ENCODE results near the gene BANK1. TPM values are rescaled to one million over a fixed set of nuclear protein-coding genes. Genes with fewer than 3 reads are reported as not detected.

Gene BANK1
- total RNA-seq, 1 donor from 2014 or later = 0.14 TPM

DNA sequence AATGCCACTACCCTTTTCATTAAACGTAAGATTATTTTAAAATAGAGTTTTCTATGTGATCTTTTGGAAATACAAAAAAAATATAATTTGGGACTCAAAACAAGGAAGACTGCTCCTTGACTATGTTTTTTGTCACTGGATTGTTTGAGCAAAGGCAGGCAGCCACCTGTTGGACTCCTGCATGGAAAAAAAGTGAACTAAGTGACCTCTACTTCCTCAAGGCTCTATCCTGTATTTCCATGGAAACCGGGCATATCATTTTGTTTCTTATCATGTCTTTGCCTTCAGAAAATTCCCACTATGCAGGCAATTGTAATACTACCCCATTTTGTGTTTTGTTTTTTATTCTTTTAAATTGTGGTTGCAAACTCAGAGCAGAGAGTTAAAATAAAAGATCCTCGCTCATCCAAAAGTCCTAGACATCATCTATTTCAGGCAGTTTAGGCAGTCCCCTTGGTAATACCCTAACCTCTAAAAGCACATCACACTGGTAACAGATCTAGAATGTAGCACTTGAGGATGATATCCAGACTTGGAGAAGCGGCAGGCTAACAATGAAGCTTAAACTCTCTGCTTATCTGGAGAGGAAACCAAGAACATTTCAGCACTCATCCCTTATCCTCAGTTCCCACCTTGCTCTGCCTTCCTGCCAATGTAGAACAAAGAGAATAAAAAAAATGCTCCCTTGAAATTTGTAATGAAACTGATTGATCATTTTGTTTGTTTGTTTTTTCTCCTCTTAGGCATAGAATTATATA is 165.7 kb downstream of the BANK1 start:
- no peak for DNase-seq (ENCODE audit: low spot score)
- intact Hi-C loops (cut with micrococcal nuclease) = no loop called here
- Mint-ChIP-seq H3K4me1 (ENCODE audit: low read depth) (no peaks in the 10 kb centered on the region), H3K9me3 (no peaks in the 10 kb centered on the region), H3K27ac (no peak overlapping the region), H3K27me3 (ENCODE audit: low read depth) (no peaks in the 10 kb centered on the region), H3K4me3 (ENCODE audit: low read depth) (no peak overlapping the region), H3K36me3 (ENCODE audit: low read depth) (no peaks in the 10 kb centered on the region)

DNA sequence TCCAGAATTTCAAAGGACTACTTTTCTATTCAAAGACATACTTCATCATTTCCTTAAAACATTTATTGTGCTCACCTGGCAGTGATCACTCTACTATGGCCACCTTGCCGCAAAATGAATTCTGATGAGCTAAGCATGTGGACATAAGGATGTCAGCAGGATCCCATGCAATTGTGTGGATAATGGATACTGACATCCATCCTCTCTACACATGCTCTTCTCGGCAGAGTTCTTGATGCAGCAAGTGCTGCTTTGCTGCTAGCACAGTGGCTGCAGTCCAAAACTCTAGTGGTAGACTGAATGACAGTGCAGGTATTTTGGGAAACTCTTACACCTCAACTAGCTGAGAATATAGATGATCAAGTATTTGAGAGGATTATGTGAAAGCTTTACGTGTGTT is 168.0 kb downstream of the BANK1 start:
- no peaks in the 10 kb centered on the region for H3K36me3 Mint-ChIP-seq (ENCODE audit: low read depth)
- no peaks in the 10 kb centered on the region for H3K27me3 Mint-ChIP-seq (ENCODE audit: low read depth)
- intact Hi-C loops (cut with micrococcal nuclease) = no loop called here
- no peaks in the 10 kb centered on the region for H3K4me1 Mint-ChIP-seq (ENCODE audit: low read depth)
- no peak overlapping the region for H3K27ac Mint-ChIP-seq
- no peak overlapping the region for H3K4me3 Mint-ChIP-seq (ENCODE audit: low read depth)
- DNase-seq (ENCODE audit: low spot score) = no peak
- H3K9me3 Mint-ChIP-seq = no peaks in the 10 kb centered on the region

DNA sequence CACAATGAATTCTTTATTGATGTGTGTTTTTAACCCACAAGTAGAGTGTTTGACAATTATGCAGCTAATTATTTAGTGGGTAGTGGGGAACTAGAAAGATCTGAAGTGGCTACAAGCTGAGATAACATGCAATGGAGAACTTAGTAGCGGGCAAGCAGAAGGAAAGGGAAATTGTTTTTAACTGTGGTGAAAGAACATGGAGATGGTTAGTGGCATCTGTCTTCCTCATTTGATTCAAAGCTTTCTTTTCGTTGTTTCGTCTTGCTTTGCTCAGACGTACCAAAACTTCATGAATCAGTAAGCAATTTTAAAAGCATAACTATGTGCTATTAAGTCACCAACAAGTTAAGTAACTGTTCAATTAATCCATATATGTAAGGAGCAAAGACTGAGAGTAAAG is 169.9 kb downstream of the BANK1 start:
- Mint-ChIP-seq H3K4me1 (ENCODE audit: low read depth) (no peaks in the 10 kb centered on the region), H3K4me3 (ENCODE audit: low read depth) (no peak overlapping the region), H3K27ac (no peak overlapping the region), H3K27me3 (ENCODE audit: low read depth) (no peaks in the 10 kb centered on the region), H3K36me3 (ENCODE audit: low read depth) (no peaks in the 10 kb centered on the region), H3K9me3 (no peaks in the 10 kb centered on the region)
- no peak for DNase-seq (ENCODE audit: low spot score)
- intact Hi-C loops (cut with micrococcal nuclease) = no loop called here

DNA sequence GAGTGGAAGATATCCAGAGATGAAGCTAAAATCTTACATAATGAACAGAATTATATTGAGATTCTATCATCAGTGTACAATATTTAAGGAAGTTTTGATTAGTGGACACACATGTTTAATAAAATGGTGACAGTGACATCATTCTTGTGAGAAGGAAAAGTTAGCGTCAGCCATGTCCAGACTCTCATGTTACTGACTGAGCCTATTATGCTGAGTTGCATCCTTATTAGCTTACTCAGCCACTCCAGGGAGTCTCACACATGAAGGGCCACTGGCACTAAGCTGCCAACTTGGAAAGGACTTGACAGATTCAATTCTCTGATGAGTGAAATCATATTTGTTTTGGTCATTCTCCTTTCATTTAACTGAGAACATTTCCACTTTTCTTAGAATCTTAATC is 170.6 kb downstream of the BANK1 start:
- Mint-ChIP-seq H3K36me3 (ENCODE audit: low read depth) (no peaks in the 10 kb centered on the region), H3K27ac (no peak overlapping the region), H3K27me3 (ENCODE audit: low read depth) (no peaks in the 10 kb centered on the region), H3K9me3 (no peaks in the 10 kb centered on the region), H3K4me1 (ENCODE audit: low read depth) (no peaks in the 10 kb centered on the region), H3K4me3 (ENCODE audit: low read depth) (no peak overlapping the region)
- no peak for DNase-seq (ENCODE audit: low spot score)
- intact Hi-C loops (cut with micrococcal nuclease) = no loop called here

DNA sequence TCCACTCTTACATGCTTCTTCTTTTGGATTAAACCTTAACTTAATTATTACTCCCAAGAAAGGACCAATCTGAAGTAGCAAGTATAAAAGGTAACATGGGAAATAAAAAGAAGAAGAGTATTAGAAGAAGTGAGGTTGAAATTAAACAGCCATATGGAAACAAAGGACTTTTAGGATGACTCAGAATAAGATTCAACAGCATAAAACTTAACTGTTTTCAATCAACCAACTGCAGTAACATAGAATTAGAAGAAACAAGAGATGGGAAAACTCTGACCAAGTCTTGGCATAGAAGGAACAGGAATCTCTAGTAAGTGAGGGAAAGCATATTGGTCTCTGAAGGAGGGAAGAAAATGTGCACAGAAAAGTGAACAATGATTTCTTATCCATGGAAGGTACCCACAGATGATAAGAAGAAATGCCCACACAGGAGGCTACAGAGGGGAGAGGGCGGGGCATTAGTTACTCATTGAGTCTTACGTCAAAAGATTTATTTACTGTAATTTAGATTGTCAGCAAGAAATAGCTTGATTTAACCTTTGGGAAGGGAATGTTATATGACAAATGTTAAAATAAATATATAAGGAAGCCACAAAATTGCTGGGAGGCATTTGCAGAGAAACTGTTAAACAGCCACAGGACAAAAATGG is 177.3 kb downstream of the BANK1 start:
- Mint-ChIP-seq H3K27me3 (ENCODE audit: low read depth) (no peaks in the 10 kb centered on the region), H3K9me3 (no peaks in the 10 kb centered on the region), H3K4me1 (ENCODE audit: low read depth) (no peaks in the 10 kb centered on the region), H3K36me3 (ENCODE audit: low read depth) (no peaks in the 10 kb centered on the region), H3K4me3 (ENCODE audit: low read depth) (no peak overlapping the region), H3K27ac (no peak overlapping the region)
- intact Hi-C loops (cut with micrococcal nuclease) = loop anchor here (5.0 kb wide), 1 partner anchor 84 kb away; no protein-coding TSS in a partner anchor
- DNase-seq (ENCODE audit: low spot score) = no peak

DNA sequence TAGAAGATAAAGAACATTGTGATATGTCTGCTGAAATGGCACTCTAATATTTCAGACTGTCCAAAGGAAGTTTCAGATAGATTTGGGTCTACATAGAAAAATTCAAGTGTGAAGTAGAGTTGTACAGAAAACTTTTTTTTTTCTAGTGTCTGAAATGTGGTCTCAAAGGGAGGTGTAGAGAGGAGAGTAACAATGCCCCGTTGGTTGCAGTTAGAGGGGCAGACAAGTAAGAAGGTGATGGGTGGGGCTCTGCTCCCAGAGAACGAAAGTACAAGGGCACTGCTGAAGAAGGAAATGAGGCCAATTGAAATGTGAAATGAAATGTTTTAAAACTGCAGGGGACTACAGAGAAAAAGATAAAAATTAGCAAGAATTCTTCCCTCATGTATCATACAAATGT is 177.8 kb downstream of the BANK1 start:
- Mint-ChIP-seq H3K9me3 (no peaks in the 10 kb centered on the region), H3K27me3 (ENCODE audit: low read depth) (no peaks in the 10 kb centered on the region), H3K4me1 (ENCODE audit: low read depth) (no peaks in the 10 kb centered on the region), H3K27ac (no peak overlapping the region), H3K36me3 (ENCODE audit: low read depth) (no peaks in the 10 kb centered on the region), H3K4me3 (ENCODE audit: low read depth) (no peak overlapping the region)
- DNase-seq (ENCODE audit: low spot score) = no peak
- intact Hi-C loops (cut with micrococcal nuclease) = loop anchor here (5.0 kb wide), 1 partner anchor 84 kb away; no protein-coding TSS in a partner anchor

DNA sequence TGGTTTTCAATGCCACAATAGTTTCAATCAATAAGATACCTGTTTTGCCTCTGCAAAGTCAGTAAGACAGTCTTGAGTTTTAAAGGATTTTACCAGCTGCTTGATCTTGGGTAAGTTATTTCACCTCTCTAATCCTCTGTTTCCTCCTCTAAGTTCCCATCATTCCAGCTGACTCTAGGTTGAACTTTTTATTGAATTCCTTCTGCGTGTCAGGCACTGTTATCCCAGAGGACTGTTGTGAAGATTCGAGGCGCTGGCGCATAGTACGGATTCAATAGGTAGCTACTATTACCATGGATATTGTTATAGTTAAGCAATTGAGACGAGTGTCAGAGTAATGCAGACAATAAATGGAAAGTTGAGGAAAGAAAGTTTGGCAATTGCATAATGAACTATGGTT is 179.4 kb downstream of the BANK1 start:
- intact Hi-C loops (cut with micrococcal nuclease) = loop anchor here (5.0 kb wide), 1 partner anchor 82 kb away; no protein-coding TSS in a partner anchor
- H3K4me3 Mint-ChIP-seq (ENCODE audit: low read depth) = no peak overlapping the region
- no peak overlapping the region for H3K27ac Mint-ChIP-seq
- H3K4me1 Mint-ChIP-seq (ENCODE audit: low read depth) = no peaks in the 10 kb centered on the region
- DNase-seq (ENCODE audit: low spot score) = no peak
- H3K9me3 Mint-ChIP-seq = no peaks in the 10 kb centered on the region
- no peaks in the 10 kb centered on the region for H3K36me3 Mint-ChIP-seq (ENCODE audit: low read depth)
- no peaks in the 10 kb centered on the region for H3K27me3 Mint-ChIP-seq (ENCODE audit: low read depth)

DNA sequence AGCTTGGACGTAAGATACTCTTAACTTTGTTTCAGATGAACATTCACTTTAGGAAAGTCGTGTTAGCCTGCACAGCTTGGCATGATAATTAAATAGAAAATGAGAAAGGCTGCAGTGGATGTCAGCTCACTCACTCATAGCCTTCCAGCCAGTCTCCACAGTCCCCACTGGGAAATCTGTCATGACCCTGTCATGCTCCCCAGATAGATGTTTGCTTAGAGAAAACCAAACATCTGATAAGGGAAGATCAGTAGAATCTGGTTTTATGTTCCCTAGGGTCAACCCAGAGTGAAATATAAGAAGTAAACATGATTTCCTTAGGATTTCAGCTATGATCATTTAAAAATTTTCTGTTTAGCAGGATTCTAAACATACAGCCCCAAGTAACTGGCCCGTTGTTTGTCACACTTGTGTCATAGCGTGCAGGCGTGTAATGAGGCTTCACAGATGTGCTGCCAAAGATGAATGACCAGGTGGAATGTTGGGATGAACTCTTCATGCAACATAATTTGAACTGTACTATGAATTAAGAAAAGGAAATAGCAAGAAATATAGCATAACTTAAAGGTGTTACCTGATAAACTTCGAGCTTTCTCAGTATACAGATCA is 180.1 kb downstream of the BANK1 start:
- Mint-ChIP-seq H3K4me1 (ENCODE audit: low read depth) (no peaks in the 10 kb centered on the region), H3K36me3 (ENCODE audit: low read depth) (no peaks in the 10 kb centered on the region), H3K27ac (no peak overlapping the region), H3K27me3 (ENCODE audit: low read depth) (no peaks in the 10 kb centered on the region), H3K4me3 (ENCODE audit: low read depth) (no peak overlapping the region), H3K9me3 (no peaks in the 10 kb centered on the region)
- no peak for DNase-seq (ENCODE audit: low spot score)
- intact Hi-C loops (cut with micrococcal nuclease) = no loop called here

DNA sequence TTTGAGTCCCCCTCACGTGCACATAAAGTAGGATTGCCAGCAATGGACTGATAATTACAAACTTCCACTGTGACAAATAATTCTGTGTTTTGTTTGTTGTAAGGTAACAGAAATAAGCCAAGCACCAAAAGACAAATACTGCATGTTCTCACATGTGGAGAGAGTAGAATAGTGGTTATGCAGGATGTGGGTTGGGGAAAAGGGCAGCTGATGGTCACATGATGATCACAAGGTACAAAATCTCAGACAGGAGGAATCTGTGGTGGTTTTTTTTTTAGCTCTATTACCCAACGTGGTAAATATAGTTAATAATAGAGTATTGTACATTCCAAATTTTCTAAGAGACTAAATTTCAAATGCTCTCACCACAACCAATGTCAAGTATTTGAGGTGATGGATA is 182.3 kb downstream of the BANK1 start:
- no peak overlapping the region for H3K27ac Mint-ChIP-seq
- H3K9me3 Mint-ChIP-seq = no peaks in the 10 kb centered on the region
- DNase-seq (ENCODE audit: low spot score) = no peak
- H3K4me3 Mint-ChIP-seq (ENCODE audit: low read depth) = no peak overlapping the region
- H3K4me1 Mint-ChIP-seq (ENCODE audit: low read depth) = no peaks in the 10 kb centered on the region
- intact Hi-C loops (cut with micrococcal nuclease) = no loop called here
- H3K27me3 Mint-ChIP-seq (ENCODE audit: low read depth) = no peaks in the 10 kb centered on the region
- no peaks in the 10 kb centered on the region for H3K36me3 Mint-ChIP-seq (ENCODE audit: low read depth)

DNA sequence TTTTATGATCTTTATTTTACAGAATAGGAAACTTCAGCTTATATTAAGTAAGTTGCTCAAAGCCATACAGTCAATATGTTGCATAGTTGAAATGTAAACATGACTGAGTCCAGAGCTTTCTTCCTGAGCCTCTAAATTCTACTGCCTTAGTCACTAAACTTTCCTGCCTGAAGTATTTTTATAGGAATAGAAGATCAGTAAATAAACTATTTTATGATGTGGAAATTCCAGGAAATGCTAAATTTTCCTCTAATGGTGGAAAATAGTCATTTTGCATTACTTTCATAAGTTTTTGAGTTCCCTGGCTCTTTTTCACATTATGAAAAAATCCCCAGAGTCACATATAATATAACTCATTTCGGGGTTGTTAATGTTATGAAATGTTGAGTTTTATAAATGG is 182.8 kb downstream of the BANK1 start:
- Mint-ChIP-seq H3K9me3 (no peaks in the 10 kb centered on the region), H3K27me3 (ENCODE audit: low read depth) (no peaks in the 10 kb centered on the region), H3K4me1 (ENCODE audit: low read depth) (no peaks in the 10 kb centered on the region), H3K27ac (no peak overlapping the region), H3K36me3 (ENCODE audit: low read depth) (no peaks in the 10 kb centered on the region), H3K4me3 (ENCODE audit: low read depth) (no peak overlapping the region)
- DNase-seq (ENCODE audit: low spot score) = no peak
- intact Hi-C loops (cut with micrococcal nuclease) = no loop called here

DNA sequence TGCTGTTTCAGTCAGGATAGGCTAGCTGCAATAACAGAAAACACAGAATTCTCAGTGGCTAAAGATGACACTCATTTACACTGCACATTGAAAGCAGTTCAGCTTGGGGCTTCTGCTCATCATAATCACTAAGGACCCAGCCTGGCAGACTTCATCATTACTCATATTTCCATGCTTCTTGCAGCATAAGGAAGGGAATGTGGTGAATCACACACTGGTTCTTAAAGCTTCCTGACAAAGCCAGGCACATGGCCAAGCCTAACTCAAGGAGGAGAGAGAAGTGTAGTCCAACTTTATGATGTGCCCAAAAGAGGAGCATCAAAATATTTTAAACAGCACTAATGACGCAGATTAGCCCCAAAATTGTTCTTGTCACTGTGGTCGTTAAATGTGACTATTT is 186.5 kb downstream of the BANK1 start:
- no peak for DNase-seq (ENCODE audit: low spot score)
- intact Hi-C loops (cut with micrococcal nuclease) = no loop called here
- Mint-ChIP-seq H3K4me3 (ENCODE audit: low read depth) (no peak overlapping the region), H3K27ac (no peak overlapping the region), H3K27me3 (ENCODE audit: low read depth) (no peaks in the 10 kb centered on the region), H3K9me3 (no peaks in the 10 kb centered on the region), H3K4me1 (ENCODE audit: low read depth) (no peaks in the 10 kb centered on the region), H3K36me3 (ENCODE audit: low read depth) (no peaks in the 10 kb centered on the region)

DNA sequence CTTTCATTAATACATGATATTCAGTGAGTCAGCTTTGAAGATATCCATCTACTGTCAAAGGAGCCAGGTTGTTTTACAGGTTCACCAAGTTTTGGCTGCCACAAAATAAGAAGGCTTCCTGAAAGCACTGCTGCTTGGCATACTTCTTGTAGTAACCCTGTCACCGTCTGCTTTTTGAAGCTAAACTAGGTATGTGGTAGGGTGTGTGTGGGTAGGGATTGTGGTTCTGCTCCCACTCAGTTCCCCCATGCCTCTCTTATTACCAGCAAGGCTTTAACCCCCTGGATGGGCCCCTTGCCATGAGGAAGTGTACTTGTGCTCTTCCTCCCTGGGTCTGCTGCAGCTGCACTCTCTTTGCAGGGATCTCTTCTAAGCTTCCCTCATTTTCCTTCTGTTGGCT is 191.2 kb downstream of the BANK1 start:
- no peak overlapping the region for H3K27ac Mint-ChIP-seq
- H3K36me3 Mint-ChIP-seq (ENCODE audit: low read depth) = no peaks in the 10 kb centered on the region
- no peak for DNase-seq (ENCODE audit: low spot score)
- H3K4me1 Mint-ChIP-seq (ENCODE audit: low read depth) = no peaks in the 10 kb centered on the region
- intact Hi-C loops (cut with micrococcal nuclease) = no loop called here
- no peak overlapping the region for H3K4me3 Mint-ChIP-seq (ENCODE audit: low read depth)
- H3K27me3 Mint-ChIP-seq (ENCODE audit: low read depth) = peaks cover 5% of the 10 kb centered on the region
- H3K9me3 Mint-ChIP-seq = no peaks in the 10 kb centered on the region

DNA sequence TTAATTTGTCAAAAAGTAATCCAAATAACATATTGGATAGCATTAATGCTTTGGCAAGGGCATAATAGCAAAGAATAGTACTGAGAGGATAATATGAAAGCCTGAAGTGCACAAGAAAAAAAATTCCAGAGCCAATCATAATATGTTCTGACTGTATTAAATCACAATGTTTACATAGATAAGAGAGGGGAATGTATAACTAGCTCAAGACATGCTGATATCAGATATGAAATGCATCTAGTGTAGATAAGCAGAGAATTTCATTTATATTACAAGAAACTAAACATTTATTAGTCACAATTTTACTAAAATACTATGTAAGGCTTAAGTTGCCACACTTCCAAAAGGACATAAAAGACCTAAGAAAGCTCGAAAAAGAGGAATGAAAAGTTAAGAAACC is 193.3 kb downstream of the BANK1 start:
- Mint-ChIP-seq H3K9me3 (no peaks in the 10 kb centered on the region), H3K27me3 (ENCODE audit: low read depth) (peaks cover 5% of the 10 kb centered on the region), H3K27ac (no peak overlapping the region), H3K4me1 (ENCODE audit: low read depth) (no peaks in the 10 kb centered on the region), H3K4me3 (ENCODE audit: low read depth) (no peak overlapping the region), H3K36me3 (ENCODE audit: low read depth) (no peaks in the 10 kb centered on the region)
- no peak for DNase-seq (ENCODE audit: low spot score)
- intact Hi-C loops (cut with micrococcal nuclease) = no loop called here
